ENCODE data around the gene MCRS1. TPM values are rescaled to one million over a fixed set of nuclear protein-coding genes. Genes with fewer than 3 reads are reported as not detected.

Gene MCRS1
- total and polyA plus RNA-seq, 5 donors: 72.3 to 115 (median 83.9) TPM

Other genes with a start within 250 kb of the MCRS1 start
- gene TROAP, start 244.9 kb downstream of the MCRS1 start, total RNA-seq: 1 to 10 TPM in 1 of 4 donors, under 1 TPM in 2, not detected in 1; 0.65 to 1.7 (median 0.93) TPM
- gene TROAP, start 244.9 kb downstream of the MCRS1 start, polyA plus RNA-seq: 0.25 TPM
- gene C1QL4, start 231.0 kb downstream of the MCRS1 start, total RNA-seq: not detected
- not detected for gene C1QL4, start 231.0 kb downstream of the MCRS1 start, polyA plus RNA-seq
- gene DNAJC22, start 221.3 kb downstream of the MCRS1 start, total RNA-seq: under 1 TPM; 0.24 to 0.86 (median 0.44) TPM
- 0.09 TPM for gene DNAJC22, start 221.3 kb downstream of the MCRS1 start, polyA plus RNA-seq
- 10 to 100 TPM in 1 of 4 donors, 1 to 10 TPM in 3; 8.4 to 10.3 (median 9.1) TPM for gene SPATS2, start 200.7 kb downstream of the MCRS1 start, total RNA-seq
- gene SPATS2, start 200.7 kb downstream of the MCRS1 start, polyA plus RNA-seq: 5.5 TPM
- gene KCNH3, start 29.1 kb downstream of the MCRS1 start, total RNA-seq: 1 to 10 TPM in 3 of 4 donors, under 1 TPM in 1; 0.75 to 4.4 (median 1.2) TPM
- 1.6 TPM for gene KCNH3, start 29.1 kb downstream of the MCRS1 start, polyA plus RNA-seq
- gene FAM186B, start 37.5 kb upstream of the MCRS1 start, total RNA-seq: under 1 TPM; 0.17 to 0.74 (median 0.43) TPM
- 0.16 TPM for gene FAM186B, start 37.5 kb upstream of the MCRS1 start, polyA plus RNA-seq
- gene PRPF40B, start 55.4 kb upstream of the MCRS1 start, total RNA-seq: 10 to 100 TPM; 19.2 to 26.7 (median 22.1) TPM
- gene PRPF40B, start 55.4 kb upstream of the MCRS1 start, polyA plus RNA-seq: 15.9 TPM
- gene FMNL3, start 139.3 kb upstream of the MCRS1 start, total RNA-seq: 10 to 100 TPM; 11.7 to 19.0 (median 11.9) TPM
- 7.0 TPM for gene FMNL3, start 139.3 kb upstream of the MCRS1 start, polyA plus RNA-seq
- 100 to 1,000 TPM; 216 to 254 (median 247) TPM for gene TMBIM6, start 173.4 kb upstream of the MCRS1 start, total RNA-seq
- gene TMBIM6, start 173.4 kb upstream of the MCRS1 start, polyA plus RNA-seq: 159 TPM

All from right cardiac atrium (tissue), 5 donors.